Neural cell (in vitro differentiated cells): ENCODE measurements around the gene YDJC.

ENCODE experiments used
- EZH2 ChIP-seq: fragments of 200-600, 300-800 bp; shearing (Covaris generic), sonication (generic); IDR thresholded peaks from 2 replicates; pipeline ENCODE4 v1.6.1; 2014; ENCODE audit warnings: antibody characterized with exemption, low read length, borderline replicate concordance, mild to moderate bottlenecking; ENCODE audit not compliant: insufficient read depth, poor library complexity, severe bottlenecking
- MXI1 ChIP-seq: fragments of 450-650 bp; conservative IDR thresholded peaks from 2 replicates; pipeline ENCODE4 v1.6.1; 2014; ENCODE audit warnings: antibody characterized with exemption, mild to moderate bottlenecking; ENCODE audit not compliant: poor library complexity, severe bottlenecking
- POLR2AphosphoS5 ChIP-seq: IDR thresholded peaks from 2 replicates; pipeline ENCODE4 v1.6.1; 2012
- TAF1 ChIP-seq: IDR thresholded peaks from 2 replicates; pipeline ENCODE4 v1.6.1; 2012; ENCODE audit warnings: low read depth
- TF ChIP-seq, protein P1 (sequence below): fragments of 450-650 bp; IDR thresholded peaks from 2 replicates; pipeline ENCODE4 v1.5.1; 2014; ENCODE audit warnings: antibody characterized with exemption, mild to moderate bottlenecking, moderate library complexity; ENCODE audit not compliant: poor library complexity, severe bottlenecking

DNA sequence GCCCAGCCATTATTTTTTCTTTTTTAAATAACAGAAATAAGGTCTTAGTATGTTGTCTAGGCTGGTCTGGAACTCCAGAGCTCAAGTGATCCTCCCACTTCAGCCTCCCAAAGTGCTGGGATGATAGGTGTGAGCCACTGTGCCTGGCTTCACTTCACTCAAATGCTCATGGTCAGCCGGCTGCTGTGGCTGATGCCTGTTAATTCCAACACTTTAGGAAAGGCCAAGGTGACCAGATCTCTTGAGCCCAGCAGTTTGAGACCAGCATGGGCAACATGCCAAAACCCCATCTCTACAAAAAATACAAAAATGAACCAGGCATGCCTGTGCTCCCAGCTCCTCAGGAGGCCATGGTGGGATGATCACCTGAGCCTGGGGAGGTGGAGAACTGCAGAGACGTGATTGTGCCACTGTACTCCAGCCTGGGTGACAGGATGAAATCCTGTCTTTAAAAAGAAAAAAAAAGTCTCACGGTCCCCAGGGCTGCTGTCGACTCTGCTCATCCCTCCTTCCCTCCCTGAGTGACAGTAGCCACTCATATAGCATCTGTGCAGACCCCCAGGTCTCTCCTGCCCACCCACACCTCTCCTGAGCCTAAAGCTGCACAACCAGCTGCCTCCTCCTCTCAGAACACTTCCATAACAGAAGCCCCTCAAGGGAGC is 3.6 kb downstream of the YDJC start:
- TF ChIP-seq, protein P1, sequence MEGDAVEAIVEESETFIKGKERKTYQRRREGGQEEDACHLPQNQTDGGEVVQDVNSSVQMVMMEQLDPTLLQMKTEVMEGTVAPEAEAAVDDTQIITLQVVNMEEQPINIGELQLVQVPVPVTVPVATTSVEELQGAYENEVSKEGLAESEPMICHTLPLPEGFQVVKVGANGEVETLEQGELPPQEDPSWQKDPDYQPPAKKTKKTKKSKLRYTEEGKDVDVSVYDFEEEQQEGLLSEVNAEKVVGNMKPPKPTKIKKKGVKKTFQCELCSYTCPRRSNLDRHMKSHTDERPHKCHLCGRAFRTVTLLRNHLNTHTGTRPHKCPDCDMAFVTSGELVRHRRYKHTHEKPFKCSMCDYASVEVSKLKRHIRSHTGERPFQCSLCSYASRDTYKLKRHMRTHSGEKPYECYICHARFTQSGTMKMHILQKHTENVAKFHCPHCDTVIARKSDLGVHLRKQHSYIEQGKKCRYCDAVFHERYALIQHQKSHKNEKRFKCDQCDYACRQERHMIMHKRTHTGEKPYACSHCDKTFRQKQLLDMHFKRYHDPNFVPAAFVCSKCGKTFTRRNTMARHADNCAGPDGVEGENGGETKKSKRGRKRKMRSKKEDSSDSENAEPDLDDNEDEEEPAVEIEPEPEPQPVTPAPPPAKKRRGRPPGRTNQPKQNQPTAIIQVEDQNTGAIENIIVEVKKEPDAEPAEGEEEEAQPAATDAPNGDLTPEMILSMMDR = no peak
- TF ChIP-seq POLR2AphosphoS5 (no peak), EZH2 (no peak), TAF1 (no peak), MXI1 (no peak)
